NCI-H2196 treated with DMSO at 0.1 percent for 48 hours (cell line): ENCODE measurements around the gene LGI1.
"Not testable (repeated sequence)": the region's sequence is repeated elsewhere in the genome, so short reads cannot be mapped to it uniquely, and the experiment has no call there.

ENCODE experiments used
- DNase-seq: peaks from one replicate; lab custom pipeline; 2025; ENCODE audit not compliant: unreplicated experiment; lab: John Stamatoyannopoulos, UW

LGI1 gene

DNA sequence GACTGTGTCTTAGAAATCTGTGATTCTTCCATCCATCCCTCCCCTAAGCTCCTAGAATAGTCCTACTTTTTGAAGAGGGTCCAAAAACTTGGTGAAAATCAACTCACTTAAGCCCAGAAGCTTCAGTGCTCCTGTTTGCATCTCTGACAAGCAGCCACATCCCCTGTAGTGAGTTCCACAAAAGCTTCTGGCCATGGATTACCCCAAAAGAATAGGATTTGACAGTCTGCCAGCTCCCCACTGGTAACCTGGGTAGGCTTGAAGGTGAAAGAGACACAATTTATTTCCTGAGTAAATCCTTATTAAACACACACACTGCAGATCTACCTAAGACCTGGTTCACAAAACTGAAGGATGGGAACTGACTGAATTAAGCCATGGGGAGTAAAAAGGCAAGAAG lies 46.5 kb downstream of the LGI1 start:
- DNase-seq, result no peak

- no peak for DNase-seq
These were observed 49.2 kb downstream of the LGI1 start for GRCh38 chr10:93806903-93807302.

DNA sequence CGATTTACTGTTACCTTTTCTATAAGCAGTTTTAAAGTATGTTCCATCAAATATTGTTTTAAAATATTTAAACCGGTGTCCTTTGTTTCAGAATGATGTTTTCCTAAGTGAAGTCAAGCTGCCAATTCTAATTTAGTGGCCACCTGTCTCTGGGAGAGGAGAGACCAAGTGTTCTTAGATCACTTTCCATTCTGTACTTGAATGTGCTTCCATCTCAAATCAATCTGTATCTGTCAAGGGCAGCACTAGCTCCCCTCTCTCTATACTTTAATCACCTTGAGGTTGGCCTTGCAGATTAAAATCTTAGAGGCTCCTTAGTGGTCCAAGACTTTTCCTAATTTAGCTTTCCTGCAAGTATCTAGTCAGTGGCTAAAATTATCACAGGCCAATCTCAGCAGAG lies 49.6 kb downstream of the LGI1 start:
- DNase-seq, result no peak

DNA sequence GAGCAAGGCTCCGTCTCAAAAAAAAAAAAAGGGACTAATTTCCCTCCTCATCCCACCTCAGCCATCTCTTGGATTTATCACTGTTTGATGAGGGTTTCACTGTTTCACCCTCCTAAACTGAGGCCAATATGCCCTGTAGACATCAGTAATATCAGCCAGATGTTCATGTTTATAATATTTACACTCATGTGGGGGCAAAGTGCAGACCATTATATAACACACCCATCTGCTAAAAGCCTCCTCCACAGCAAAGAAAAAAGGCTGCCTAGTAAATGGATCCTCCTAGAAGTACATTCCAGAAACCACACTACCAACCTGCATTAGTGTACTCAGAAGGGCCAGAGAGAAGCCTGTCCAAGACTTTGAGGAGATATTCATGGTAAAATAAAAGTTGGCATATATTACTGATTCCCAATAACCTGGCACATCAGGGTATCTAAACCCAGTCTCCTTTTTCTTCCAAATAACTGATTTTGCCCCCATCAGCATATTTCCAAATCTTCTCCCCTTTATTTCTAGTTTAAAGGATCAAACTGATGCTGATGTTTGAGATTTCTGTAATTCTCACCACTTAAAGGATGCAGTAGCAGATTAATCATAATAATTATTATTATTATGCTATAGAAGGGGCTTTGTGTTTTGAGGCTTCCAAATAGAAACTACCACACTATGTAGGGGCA lies 55.1 kb downstream of the LGI1 start:
- DNase-seq, result no peak

DNA sequence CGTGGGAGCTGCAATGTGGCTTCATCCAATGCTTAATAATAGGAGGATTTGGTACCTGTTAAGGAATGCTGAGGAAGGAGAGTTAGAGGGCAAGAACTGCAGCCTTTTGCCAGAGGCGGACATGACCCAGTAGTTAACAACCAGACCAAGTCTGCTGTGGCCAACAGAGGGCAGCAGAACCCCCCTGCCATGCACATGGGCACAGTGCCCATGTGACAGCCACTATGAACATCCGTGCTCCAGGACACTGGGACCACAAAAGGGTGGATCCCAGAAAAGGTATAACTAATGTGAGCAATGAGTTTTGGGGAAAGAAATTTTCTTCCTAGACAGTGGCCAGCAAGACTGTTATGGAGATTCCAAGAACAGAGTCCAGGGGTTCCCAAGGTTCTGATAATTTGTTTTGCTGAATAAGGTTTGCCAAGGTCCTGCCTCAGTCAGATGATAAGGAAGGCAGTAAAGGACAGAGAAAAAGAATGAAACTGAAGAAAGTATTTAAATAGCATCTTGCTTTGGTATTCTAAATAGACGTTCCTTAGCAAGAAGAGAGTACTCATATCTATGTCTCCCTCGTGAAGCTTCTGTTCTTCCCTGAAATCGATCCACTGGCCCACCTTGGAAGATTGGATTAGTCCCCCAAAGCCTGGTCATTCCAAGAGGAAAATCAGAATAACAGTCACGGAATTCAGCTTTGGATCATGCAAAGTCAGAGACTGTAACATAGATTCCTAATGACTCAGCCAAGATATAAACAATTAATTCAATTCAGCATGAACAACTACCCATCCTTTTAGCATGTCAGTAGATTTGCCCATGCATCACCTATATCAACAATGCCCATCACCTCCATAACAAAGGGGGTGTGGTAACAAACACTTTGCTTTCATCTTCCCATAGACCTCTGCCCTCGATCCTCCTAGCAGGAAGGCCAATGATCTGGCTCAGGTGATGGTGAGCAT lies 56.0 kb downstream of the LGI1 start:
- DNase-seq, result no peak

- DNase-seq, result no peak
These were observed 57.8 kb downstream of the LGI1 start for GRCh38 chr10:93815304-93816096.

DNA sequence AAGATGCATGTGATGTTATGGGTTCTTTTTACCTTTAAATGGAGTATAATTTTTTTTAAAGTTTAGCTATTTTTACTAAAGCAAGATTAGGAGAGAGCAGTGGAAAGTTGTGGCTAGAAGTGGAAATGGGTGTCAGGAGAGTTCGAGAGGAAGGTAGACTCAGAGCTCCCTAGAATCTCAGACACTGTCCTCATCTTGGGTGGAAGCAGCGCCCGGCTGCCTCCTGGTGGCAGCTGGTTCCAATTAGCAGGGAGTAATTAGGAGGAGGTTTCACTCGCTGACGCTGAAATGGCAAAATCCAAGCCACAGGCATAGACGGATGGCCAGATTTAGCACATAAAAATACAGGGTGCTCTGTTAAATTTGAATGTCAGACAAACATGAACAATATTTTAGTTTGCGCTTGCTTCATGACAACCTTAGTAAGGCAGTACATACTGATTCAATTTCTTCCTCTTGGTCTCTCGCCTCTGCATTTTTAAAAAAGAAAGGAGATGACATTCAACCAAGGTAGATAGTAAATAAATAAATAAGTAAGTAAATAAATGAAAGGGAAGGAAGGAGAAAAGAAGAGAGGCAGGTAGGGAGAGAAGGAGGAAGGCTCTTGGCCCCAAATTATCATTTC lies 58.5 kb downstream of the LGI1 start:
- DNase-seq, result no peak

DNA sequence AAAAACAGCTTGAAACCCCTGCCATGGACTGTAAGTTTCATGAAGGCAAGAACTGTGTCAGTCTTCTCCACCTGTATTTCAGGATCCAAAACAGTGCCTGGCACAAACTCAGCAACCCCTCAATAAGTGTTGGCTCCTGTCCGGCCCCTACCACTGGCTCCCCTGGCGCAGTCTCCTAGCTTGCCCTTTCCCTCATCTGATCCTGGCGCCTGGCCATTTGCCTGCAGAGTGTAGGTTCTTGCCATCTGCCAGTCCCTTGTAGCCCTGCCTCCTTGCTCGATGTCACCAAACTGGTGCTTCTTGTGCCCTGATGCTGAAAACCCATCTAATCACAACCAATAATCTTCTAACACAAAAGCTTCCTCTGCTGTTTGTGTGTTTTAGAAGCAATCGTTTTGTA lies 60.4 kb downstream of the LGI1 start:
- DNase-seq, result no peak

DNA sequence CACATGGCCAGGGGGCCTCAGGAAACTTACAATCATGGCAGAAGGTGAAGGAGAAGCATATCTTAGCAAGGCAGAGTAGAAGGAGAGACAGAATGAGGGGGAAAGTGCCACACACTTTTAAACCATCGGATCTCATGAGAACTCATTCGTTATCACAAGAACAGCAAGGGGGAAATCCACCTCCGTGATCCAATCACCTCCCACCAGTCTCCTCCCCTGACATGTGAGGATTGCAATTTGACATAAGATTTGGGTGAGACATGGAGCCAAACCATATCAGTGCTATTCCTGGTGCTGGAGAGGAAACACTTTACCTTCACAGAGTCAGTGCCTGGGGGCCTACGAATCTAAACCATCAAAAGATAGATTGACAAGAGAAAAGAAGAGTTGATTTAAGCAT lies 61.8 kb downstream of the LGI1 start:
- DNase-seq, result no peak

DNA sequence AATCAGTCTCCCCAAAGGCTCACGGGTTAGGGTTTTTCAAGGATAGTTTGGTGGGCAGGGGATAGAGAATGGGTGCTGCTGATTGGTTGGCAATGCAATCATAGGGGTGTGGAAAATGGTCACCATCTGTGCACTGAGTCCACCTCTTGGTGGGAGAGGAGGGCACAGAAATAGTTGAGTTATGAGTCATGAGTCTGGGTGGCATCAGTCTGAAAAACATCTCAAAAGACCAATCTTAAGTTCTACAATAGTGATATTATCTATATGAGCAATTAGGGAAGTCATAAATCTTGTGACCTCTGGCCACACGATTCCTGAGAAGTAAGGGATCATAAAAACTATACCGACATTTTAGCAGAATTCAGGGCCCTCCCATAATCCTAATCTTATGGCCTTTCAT lies 62.7 kb downstream of the LGI1 start:
- no peak for DNase-seq

DNA sequence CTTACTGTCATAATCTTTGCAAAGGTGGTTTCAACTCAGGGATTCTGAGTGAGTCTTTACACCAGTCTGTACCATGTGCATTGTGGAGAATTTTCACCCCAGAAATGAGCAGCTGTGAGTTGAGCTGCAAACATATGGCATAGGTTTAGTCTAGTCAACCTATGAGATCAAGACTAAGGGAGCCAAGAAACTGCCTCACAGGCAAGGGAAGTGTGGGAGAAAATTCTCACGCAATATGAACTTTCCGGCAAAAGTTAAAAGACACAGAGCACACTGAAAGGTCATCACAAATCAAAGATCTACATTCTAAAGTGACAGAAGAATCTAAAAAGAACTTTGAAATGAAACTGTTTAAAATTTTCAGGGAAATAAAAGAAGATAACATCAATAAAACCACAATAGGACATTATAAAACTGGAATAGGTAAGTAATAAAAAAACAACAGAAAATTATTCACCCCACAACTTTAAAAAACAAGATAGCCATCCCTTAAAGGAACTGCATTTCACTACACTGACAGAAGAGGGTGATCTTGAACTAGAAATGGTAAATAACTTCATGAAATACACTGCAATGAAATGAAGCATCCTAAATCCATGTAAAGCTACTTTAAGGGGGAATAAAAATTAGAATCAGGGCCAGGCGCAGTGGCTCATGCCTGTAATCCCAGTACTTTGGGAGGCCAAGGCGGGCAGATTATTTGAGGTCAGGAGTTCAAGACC lies 63.5 kb downstream of the LGI1 start:
- no peak for DNase-seq

- no peak for DNase-seq
These were observed 68.6 kb downstream of the LGI1 start for GRCh38 chr10:93826355-93826754.

DNA sequence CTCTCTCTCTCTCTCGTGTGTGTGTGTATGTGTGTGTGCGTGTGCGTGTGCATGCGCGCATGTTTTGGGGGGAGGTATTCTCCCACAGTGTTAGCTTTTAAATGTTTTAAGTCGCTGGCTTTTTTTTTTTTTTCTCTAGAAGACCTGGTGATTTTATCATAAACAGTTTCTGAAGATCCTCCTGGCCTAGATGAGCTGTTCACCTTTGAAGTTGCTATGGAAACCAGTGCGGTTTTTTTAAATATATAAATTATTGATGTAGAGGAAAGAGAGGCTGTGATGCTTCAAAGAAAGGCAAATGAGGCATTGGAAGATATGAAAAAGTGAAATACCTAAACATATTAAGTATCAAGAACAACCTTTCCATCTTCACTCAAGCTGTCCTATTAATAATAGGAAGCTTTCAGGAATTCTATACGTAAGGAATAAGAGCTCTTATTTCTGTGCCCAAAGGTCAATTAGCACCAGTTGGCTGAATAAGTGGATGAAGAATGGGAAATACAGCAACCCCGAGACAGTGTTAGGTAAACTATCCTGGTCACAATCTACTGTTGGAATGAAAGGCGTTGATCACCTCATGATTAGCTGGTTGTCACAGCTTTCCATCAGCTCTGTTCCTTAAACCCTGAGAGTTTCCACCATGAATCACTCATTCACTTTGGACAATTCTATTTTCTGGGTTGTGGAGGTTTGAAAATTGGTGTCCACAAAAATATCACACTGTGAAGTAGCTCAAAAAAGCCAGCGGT lies 69.5 kb downstream of the LGI1 start:
- DNase-seq, result no peak

- DNase-seq, result not testable (repeated sequence)
These were observed 73.3 kb downstream of the LGI1 start for GRCh38 chr10:93831065-93831464.

- DNase-seq, result no peak
These were observed 78.0 kb downstream of the LGI1 start for GRCh38 chr10:93835770-93836169.

- DNase-seq, result no peak
These were observed 80.1 kb downstream of the LGI1 start for GRCh38 chr10:93837822-93838221.

GRCh38 chr10:93838278-93838677 lies 80.5 kb downstream of the LGI1 start:
- DNase-seq, result no peak

DNA sequence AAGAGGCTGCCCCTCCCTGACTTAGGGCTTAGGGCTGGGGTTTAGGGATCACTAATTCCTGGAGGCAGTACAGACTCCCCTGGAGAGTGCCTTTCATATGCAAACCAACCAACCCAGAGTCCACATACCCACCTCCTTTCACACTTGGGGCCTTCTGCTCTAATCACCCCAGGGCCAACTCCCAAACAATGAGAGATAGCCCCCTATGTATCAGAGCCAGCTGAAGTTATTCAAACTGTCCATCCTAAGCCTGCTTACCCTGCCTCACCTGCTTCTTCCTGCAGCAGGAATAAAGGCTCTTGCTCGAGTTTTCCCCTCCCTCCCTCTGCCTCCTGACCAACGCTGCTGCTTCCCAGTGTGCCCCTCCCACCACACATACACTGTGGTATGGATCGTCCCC lies 84.2 kb downstream of the LGI1 start:
- no peak for DNase-seq

- DNase-seq, result no peak
These were observed 87.4 kb downstream of the LGI1 start for GRCh38 chr10:93844979-93845626.
